ENCODE measurements around the gene UBAC2. TPM values are rescaled to one million over a fixed set of nuclear protein-coding genes. Genes with fewer than 3 reads are reported as not detected.

Gene UBAC2
- total RNA-seq, 1 donor from 2014 or later, result 70.8 TPM

GRCh38 chr13:99417201-99418102 lies 216.8 kb downstream of the UBAC2 start:
- no peaks in the 10 kb centered on the region for H3K9me3 Mint-ChIP-seq (ENCODE audit: low read depth)
- H3K4me1 Mint-ChIP-seq (ENCODE audit: low read depth), result no peaks in the 10 kb centered on the region
- H3K4me3 Mint-ChIP-seq (ENCODE audit: unreplicated experiment), result no peak overlapping the region
- H3K36me3 Mint-ChIP-seq (ENCODE audit: low read depth), result peaks cover 3% of the 10 kb centered on the region
- peaks cover 17% of the 10 kb centered on the region for H3K27me3 Mint-ChIP-seq (ENCODE audit: low read depth)
- TF ChIP-seq, protein P1, sequence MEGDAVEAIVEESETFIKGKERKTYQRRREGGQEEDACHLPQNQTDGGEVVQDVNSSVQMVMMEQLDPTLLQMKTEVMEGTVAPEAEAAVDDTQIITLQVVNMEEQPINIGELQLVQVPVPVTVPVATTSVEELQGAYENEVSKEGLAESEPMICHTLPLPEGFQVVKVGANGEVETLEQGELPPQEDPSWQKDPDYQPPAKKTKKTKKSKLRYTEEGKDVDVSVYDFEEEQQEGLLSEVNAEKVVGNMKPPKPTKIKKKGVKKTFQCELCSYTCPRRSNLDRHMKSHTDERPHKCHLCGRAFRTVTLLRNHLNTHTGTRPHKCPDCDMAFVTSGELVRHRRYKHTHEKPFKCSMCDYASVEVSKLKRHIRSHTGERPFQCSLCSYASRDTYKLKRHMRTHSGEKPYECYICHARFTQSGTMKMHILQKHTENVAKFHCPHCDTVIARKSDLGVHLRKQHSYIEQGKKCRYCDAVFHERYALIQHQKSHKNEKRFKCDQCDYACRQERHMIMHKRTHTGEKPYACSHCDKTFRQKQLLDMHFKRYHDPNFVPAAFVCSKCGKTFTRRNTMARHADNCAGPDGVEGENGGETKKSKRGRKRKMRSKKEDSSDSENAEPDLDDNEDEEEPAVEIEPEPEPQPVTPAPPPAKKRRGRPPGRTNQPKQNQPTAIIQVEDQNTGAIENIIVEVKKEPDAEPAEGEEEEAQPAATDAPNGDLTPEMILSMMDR (IDR thresholded peaks at IDR 0.05), result no peak
- no peak for DNase-seq (ENCODE audit: low spot score)
- no peak overlapping the region for H3K27ac Mint-ChIP-seq (ENCODE audit: unreplicated experiment)

DNA sequence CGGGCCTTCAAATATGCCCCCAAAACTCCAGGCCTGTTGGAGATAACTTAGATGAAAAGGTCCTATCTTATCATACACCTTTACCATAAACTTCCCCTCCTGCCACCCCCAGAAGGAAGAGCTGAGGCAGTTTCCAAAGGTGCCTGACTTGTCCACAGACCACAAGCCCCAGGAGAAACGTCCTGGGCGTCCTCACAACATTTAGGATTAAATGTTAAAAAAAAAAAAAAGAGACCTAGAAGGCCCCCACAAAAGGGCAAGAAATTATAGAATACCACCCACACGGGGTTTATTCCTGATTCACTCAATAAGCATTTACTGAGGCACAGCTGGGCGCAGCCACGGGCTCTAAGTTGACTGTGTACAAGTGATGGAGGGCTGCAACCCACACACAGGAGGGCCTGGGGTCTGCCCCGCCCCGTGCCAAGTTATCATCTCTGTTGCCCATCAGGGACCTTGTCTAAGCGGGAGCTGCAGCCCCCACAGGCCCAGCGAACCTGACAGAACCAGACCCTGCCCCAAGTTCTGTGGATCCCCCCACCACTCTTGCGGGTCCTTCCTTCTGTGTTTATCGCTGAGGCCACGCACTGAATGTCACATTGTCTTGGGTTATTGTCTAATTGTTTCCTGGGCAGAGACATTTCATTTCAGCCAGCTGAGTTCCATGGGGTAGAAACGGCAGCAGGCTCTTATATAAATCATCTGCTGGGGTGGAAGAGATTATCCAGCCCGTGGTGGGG lies 217.6 kb downstream of the UBAC2 start:
- H3K27ac Mint-ChIP-seq (ENCODE audit: unreplicated experiment), result no peak overlapping the region
- peaks cover 4% of the 10 kb centered on the region for H3K36me3 Mint-ChIP-seq (ENCODE audit: low read depth)

DNA sequence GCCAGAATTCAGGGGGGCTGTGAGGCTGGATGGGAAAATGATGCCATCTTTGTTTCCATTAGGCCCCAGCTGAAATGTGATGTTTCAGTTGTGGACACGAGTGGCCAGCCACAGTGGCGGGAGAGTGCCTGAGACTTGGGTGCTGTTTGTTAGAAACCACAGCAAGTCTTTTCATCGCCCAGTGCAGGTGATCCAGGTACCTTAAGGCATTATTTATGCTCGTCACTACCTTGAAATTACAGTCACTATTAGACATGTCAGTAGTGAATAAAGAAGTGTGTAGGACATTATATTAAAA lies 218.1 kb downstream of the UBAC2 start:
- Mint-ChIP-seq H3K4me3 (ENCODE audit: unreplicated experiment) (no peak overlapping the region), H3K4me1 (ENCODE audit: low read depth) (no peaks in the 10 kb centered on the region), H3K36me3 (ENCODE audit: low read depth) (peaks cover 4% of the 10 kb centered on the region), H3K27me3 (ENCODE audit: low read depth) (peaks cover 19% of the 10 kb centered on the region), H3K27ac (ENCODE audit: unreplicated experiment) (no peak overlapping the region), H3K9me3 (ENCODE audit: low read depth) (no peaks in the 10 kb centered on the region)
- TF ChIP-seq, protein P1 (IDR thresholded peaks at IDR 0.05), result no peak
- no peak for DNase-seq (ENCODE audit: low spot score)

More for the DNA sequence above, 217.6 kb downstream of the UBAC2 start:
- TF ChIP-seq, protein P1 (IDR thresholded peaks at IDR 0.05), result no peak
- Mint-ChIP-seq H3K4me3 (ENCODE audit: unreplicated experiment) (no peak overlapping the region), H3K27me3 (ENCODE audit: low read depth) (peaks cover 19% of the 10 kb centered on the region), H3K9me3 (ENCODE audit: low read depth) (no peaks in the 10 kb centered on the region), H3K4me1 (ENCODE audit: low read depth) (no peaks in the 10 kb centered on the region)
- no peak for DNase-seq (ENCODE audit: low spot score)

DNA sequence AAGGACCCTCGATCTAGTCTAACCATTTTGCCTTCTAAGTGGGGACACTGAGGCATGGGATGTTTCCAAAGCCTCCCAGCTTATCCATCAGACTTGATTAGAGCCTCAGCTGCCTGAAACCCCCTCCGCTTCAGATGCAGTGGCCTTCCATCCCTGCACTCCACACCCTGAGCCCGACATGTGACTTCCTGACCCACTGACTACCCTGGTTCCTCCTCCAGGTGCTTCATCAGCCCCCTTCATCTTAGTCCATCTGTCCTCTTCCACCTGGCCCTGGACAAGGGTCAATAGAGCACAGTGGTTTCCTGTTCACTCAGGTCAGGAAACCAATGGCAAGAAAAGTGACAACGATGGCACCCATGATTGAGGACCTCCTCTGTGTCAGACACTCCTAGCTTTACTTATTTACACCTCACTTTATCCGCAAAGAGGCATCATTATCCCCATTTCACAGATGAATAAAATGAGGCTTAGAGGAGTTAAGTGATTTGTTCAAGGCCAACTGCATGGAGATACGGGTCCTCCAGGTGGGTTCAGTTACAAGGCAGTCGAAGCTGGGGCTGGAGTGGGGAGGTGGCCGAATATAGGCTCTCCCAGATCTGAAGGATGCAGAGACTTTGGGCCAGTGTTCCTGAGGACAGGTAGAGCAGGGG lies 219.1 kb downstream of the UBAC2 start:
- no peaks in the 10 kb centered on the region for H3K4me1 Mint-ChIP-seq (ENCODE audit: low read depth)
- DNase-seq (ENCODE audit: low spot score), result no peak
- H3K27ac Mint-ChIP-seq (ENCODE audit: unreplicated experiment), result no peak overlapping the region
- H3K36me3 Mint-ChIP-seq (ENCODE audit: low read depth), result peaks cover 4% of the 10 kb centered on the region
- H3K27me3 Mint-ChIP-seq (ENCODE audit: low read depth), result peaks cover 19% of the 10 kb centered on the region
- no peak overlapping the region for H3K4me3 Mint-ChIP-seq (ENCODE audit: unreplicated experiment)
- no peaks in the 10 kb centered on the region for H3K9me3 Mint-ChIP-seq (ENCODE audit: low read depth)
- TF ChIP-seq, protein P1 (IDR thresholded peaks at IDR 0.05), result no peak

GRCh38 chr13:99421271-99421670 lies 220.6 kb downstream of the UBAC2 start:
- H3K36me3 Mint-ChIP-seq (ENCODE audit: low read depth), result peaks cover 4% of the 10 kb centered on the region
- no peak overlapping the region for H3K27ac Mint-ChIP-seq (ENCODE audit: unreplicated experiment)
- no peaks in the 10 kb centered on the region for H3K9me3 Mint-ChIP-seq (ENCODE audit: low read depth)
- DNase-seq (ENCODE audit: low spot score), result no peak
- no peak overlapping the region for H3K4me3 Mint-ChIP-seq (ENCODE audit: unreplicated experiment)
- H3K27me3 Mint-ChIP-seq (ENCODE audit: low read depth), result peaks cover 19% of the 10 kb centered on the region
- TF ChIP-seq, protein P1 (IDR thresholded peaks at IDR 0.05), result no peak
- peaks cover 7% of the 10 kb centered on the region for H3K4me1 Mint-ChIP-seq (ENCODE audit: low read depth)
